ENCODE results near the gene NTPCR. TPM values are rescaled to one million over a fixed set of nuclear protein-coding genes. Genes with fewer than 3 reads are reported as not detected.

Gene NTPCR
- total RNA-seq, 2 donors from 2014 or later, result 57.0 to 64.8 TPM

- Histone ChIP-seq H3K9me3 (no peaks in the 10 kb centered on the region), H3K4me1 (no peaks in the 10 kb centered on the region), H3K36me3 (no peaks in the 10 kb centered on the region), H3K27ac (no peak overlapping the region), H3K27me3 (no peaks in the 10 kb centered on the region), H3K4me3 (no peak overlapping the region), H3K9ac (ENCODE audit: low read depth in 2 of 2, low read length in 2 of 2) (no peak overlapping the region)
- DNase-seq, result no peak
- intact Hi-C loops (cut with DNase I), result no loop called here
- TF ChIP-seq CTCF (IDR thresholded peaks at IDR 0.05), result no peak
Observed at GRCh38 chr1:232939748-232940147, 10.7 kb upstream of the NTPCR start.

- no peaks in the 10 kb centered on the region for H3K9me3 ChIP-seq
- intact Hi-C loops (cut with DNase I), result no loop called here
Observed at GRCh38 chr1:232940262-232940661, 10.1 kb upstream of the NTPCR start.

GRCh38 chr1:232942413-232943294, 7.8 kb upstream of the NTPCR start:
- no peak for TF ChIP-seq CTCF (IDR thresholded peaks at IDR 0.05)
- Histone ChIP-seq H3K36me3 (no peaks in the 10 kb centered on the region), H3K27me3 (no peaks in the 10 kb centered on the region), H3K9me3 (no peaks in the 10 kb centered on the region), H3K4me1 (no peaks in the 10 kb centered on the region), H3K9ac (ENCODE audit: low read depth in 2 of 2, low read length in 2 of 2) (no peak overlapping the region), H3K4me3 (no peak overlapping the region), H3K27ac (no peak overlapping the region)
- DNase-seq, result no peak
- intact Hi-C loops (cut with DNase I), result no loop called here

More at GRCh38 chr1:232940262-232940661, 10.1 kb upstream of the NTPCR start:
- Histone ChIP-seq H3K4me1 (no peaks in the 10 kb centered on the region), H3K27me3 (no peaks in the 10 kb centered on the region), H3K9ac (ENCODE audit: low read depth in 2 of 2, low read length in 2 of 2) (no peak overlapping the region), H3K36me3 (no peaks in the 10 kb centered on the region), H3K27ac (no peak overlapping the region), H3K4me3 (no peak overlapping the region)
- no peak for TF ChIP-seq CTCF (IDR thresholded peaks at IDR 0.05)
- DNase-seq, result no peak

- H3K9ac ChIP-seq (ENCODE audit: low read depth in 2 of 2, low read length in 2 of 2), result no peak overlapping the region
- no peak for DNase-seq
- intact Hi-C loops (cut with DNase I), result no loop called here
- no peak overlapping the region for H3K4me3 ChIP-seq
- no peaks in the 10 kb centered on the region for H3K27me3 ChIP-seq
- TF ChIP-seq CTCF (IDR thresholded peaks at IDR 0.05), result no peak
- H3K4me1 ChIP-seq, result no peaks in the 10 kb centered on the region
- H3K27ac ChIP-seq, result no peak overlapping the region
- no peaks in the 10 kb centered on the region for H3K36me3 ChIP-seq
- H3K9me3 ChIP-seq, result no peaks in the 10 kb centered on the region
Observed at GRCh38 chr1:232943679-232944252, 6.6 kb upstream of the NTPCR start.

GRCh38 chr1:232944347-232944746, 6.1 kb upstream of the NTPCR start:
- H3K4me1 ChIP-seq, result no peaks in the 10 kb centered on the region
- H3K9me3 ChIP-seq, result no peaks in the 10 kb centered on the region
- H3K27me3 ChIP-seq, result no peaks in the 10 kb centered on the region
- no peak overlapping the region for H3K27ac ChIP-seq
- TF ChIP-seq CTCF (IDR thresholded peaks at IDR 0.05), result no peak
- intact Hi-C loops (cut with DNase I), result no loop called here
- H3K9ac ChIP-seq (ENCODE audit: low read depth in 2 of 2, low read length in 2 of 2), result no peak overlapping the region
- no peak for DNase-seq
- no peak overlapping the region for H3K4me3 ChIP-seq
- no peaks in the 10 kb centered on the region for H3K36me3 ChIP-seq
